MCF 10A (cell line): ENCODE measurements around the gene SLC12A5. TPM values are rescaled to one million over a fixed set of nuclear protein-coding genes. Genes with fewer than 3 reads are reported as not detected.

Experiments
- BruUV-seq: library from RNA; stranded (reverse); fragments of 400-500 nt; replicated peaks from 2 replicates; lab custom pipeline; 2021; lab: Mats Ljungman, UMichigan
- CTCF ChIA-PET: fragments of 300-600 bp; sonication (Branson Sonifier 250); formaldehyde crosslinking; extraction: SDS; loops from one replicate; lab custom pipeline; 2021; ENCODE audit warnings: antibody characterized with exemption, inconsistent platforms; lab: Yijun Ruan, JAX
- POLR2A ChIA-PET: fragments of 300-600, 350-650 bp; sonication (Branson Sonifier 250); formaldehyde crosslinking; extraction: SDS; loops from one replicate; lab custom pipeline; 2020; ENCODE audit warnings: antibody characterized with exemption, inconsistent platforms; lab: Yijun Ruan, JAX
- DNase-seq: peaks from one replicate; pipeline ENCODE4 v3.0.0-alpha.2; 2018; ENCODE audit not compliant: unreplicated experiment
- H3K27ac Mint-ChIP-seq: one replicate; pipeline ENCODE4 v1.8.0; 2022; ENCODE audit warnings: mild to moderate bottlenecking, low read depth, mixed read lengths; ENCODE audit not compliant: unreplicated experiment
- H3K27me3 Mint-ChIP-seq: one replicate; pipeline ENCODE4 v1.8.0; 2022; ENCODE audit warnings: mixed read lengths; ENCODE audit not compliant: insufficient read depth, unreplicated experiment
- H3K36me3 Mint-ChIP-seq: one replicate; pipeline ENCODE4 v1.8.0; 2022; ENCODE audit warnings: mild to moderate bottlenecking, moderate library complexity, mixed read lengths; ENCODE audit not compliant: insufficient read depth, unreplicated experiment
- H3K4me1 Mint-ChIP-seq: one replicate; pipeline ENCODE4 v1.8.0; 2022; ENCODE audit warnings: mixed read lengths; ENCODE audit not compliant: insufficient read depth, unreplicated experiment
- H3K4me3 Mint-ChIP-seq: one replicate; pipeline ENCODE4 v1.8.0; 2022; ENCODE audit warnings: mild to moderate bottlenecking, moderate library complexity, mixed read lengths; ENCODE audit not compliant: unreplicated experiment
- H3K9me3 Mint-ChIP-seq: one replicate; pipeline ENCODE4 v1.8.0; 2022; ENCODE audit warnings: mixed read lengths; ENCODE audit not compliant: unreplicated experiment
- CTCF ChIP-seq: fragments of 200-600 bp; IDR thresholded peaks from one replicate; pipeline ENCODE4 v1.8.0; 2022; ENCODE audit warnings: antibody characterized with exemption, mild to moderate bottlenecking; ENCODE audit not compliant: unreplicated experiment
- intact Hi-C: fragments of 100-400 bp; cut with micrococcal nuclease; formaldehyde crosslinking; loops from 2 replicates; pipeline ENCODE4 v1.14.1; 2022
- total RNA-seq: library from RNA; stranded (reverse); gene quantifications from 2 replicates; pipeline ENCODE4 v1.2.3, GENCODE V29; 2022

The SLC12A5 gene
- total RNA-seq, 1 experiment from 2014 or later, result 0.75 TPM

GRCh38 chr20:46085179-46085851 is 56.3 kb downstream of the SLC12A5 start:
- Mint-ChIP-seq H3K27me3 (no peaks in the 10 kb centered on the region), H3K4me3 (peak overlapping the region; percentile 17), H3K4me1 (peaks cover 34% of the 10 kb centered on the region), H3K27ac (peak overlapping the region; percentile 64), H3K9me3 (no peaks in the 10 kb centered on the region), H3K36me3 (peaks cover 11% of the 10 kb centered on the region)
- no TSS peak for BruUV-seq
- DNase-seq, result peak; percentile 61
- ChIA-PET CTCF (interaction anchor here (0.6 to 4.3 kb wide), 19 partner anchors 12 to 667 kb away, joined by 3 to 64 read pairs (median 7); no protein-coding TSS in a partner anchor), POLR2A (interaction anchor here (0.7 to 4.6 kb wide), 4 partner anchors 9 to 114 kb away, joined by 3 to 83 read pairs (median 4); partner anchors contain the start of gene ZNF335)
- intact Hi-C loops, result loop anchor here (1.0 to 5.0 kb wide), 2 partner anchors 98 to 114 kb away; no protein-coding TSS in a partner anchor
- TF ChIP-seq CTCF, result no peak

DNA sequence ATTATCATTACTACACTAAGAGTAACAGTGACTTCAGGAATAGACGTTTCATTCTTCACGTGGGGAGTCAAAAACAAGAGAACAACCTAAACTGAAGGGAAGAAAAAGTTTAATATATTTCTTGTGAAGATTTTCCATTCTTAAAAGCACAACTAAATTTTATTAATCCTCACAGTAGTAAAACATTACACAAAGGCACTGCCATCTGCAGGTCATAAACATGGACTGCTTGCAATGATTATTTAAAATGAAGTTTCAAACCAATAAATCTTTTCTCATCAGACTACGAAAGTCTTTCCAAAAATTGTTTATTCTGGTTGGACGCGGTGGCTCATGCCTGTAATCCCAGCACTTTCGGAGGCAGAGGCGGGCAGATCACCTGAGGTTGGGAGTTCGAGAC is 58.1 kb downstream of the SLC12A5 start:
- Mint-ChIP-seq H3K27ac (peak overlapping the region; percentile 85), H3K9me3 (no peaks in the 10 kb centered on the region), H3K4me1 (peaks cover 34% of the 10 kb centered on the region), H3K4me3 (peak overlapping the region; percentile 84), H3K27me3 (no peaks in the 10 kb centered on the region), H3K36me3 (peaks cover 11% of the 10 kb centered on the region)
- CTCF ChIA-PET, result interaction anchor here (0.6 to 3.9 kb wide), 16 partner anchors 9 to 324 kb away, joined by 3 to 64 read pairs (median 6); no protein-coding TSS in a partner anchor
- DNase-seq, result peak; percentile 7
- intact Hi-C loops, result loop anchor here (2.0 to 5.0 kb wide), 2 partner anchors 64 to 100 kb away; no protein-coding TSS in a partner anchor
- POLR2A ChIA-PET, result interaction anchor here (2.2 to 4.6 kb wide), 5 partner anchors 9 to 277 kb away, joined by 10 to 83 read pairs (median 20); partner anchors contain the start of genes PCIF1 and ZNF335
- no TSS peak for BruUV-seq
- peak; percentile 42 for TF ChIP-seq CTCF

DNA sequence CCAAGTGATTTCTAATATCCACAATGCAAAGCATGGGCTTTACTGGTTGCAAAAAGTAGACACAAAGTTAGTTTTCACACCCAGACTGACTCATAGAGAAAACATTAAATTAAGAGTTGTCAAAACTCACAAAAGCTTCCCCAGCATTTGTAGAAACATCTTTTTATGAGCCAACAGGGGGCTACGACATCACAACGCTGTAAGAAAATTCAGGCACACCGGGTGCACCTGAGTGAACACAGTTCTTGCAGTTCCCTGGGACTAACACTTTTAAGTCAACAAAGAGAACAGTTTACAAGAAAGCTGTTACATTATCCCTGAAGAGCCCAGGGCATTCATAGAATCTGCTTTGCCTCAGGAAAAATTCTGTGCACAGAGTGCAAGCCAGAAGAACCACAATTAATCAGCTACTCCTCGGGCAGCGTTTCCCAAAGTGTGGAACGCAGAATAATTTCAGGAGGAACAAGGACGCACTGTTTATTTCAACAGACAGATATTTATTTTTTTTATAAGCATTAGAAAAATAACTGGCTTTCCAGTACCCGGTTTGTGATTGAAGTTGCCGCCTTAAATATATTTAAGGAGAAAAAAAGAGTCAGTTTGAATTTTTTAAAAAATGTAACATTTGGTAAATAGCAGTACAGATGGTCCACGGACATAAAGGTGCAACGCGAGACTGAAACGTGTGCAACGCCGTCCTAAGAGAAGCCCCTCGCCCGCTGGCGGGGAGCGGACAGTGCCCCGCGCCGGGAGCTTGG is 59.6 kb downstream of the SLC12A5 start:
- no TSS peak for BruUV-seq
- no peak for TF ChIP-seq CTCF
- H3K27ac Mint-ChIP-seq, result peak overlapping the region; percentile 85
- DNase-seq, result peak; percentile 36
- POLR2A ChIA-PET, result interaction anchor here (0.7 to 4.6 kb wide), 24 partner anchors 11 to 752 kb away, joined by 3 to 83 read pairs (median 4); partner anchors contain the start of genes PCIF1, TP53RK, ZNF335 and ZSWIM1
- H3K36me3 Mint-ChIP-seq, result peaks cover 11% of the 10 kb centered on the region
- intact Hi-C loops, result loop anchor here (5.0 kb wide), 1 partner anchor 101 kb away; no protein-coding TSS in a partner anchor
- CTCF ChIA-PET, result interaction anchor here (0.6 to 3.9 kb wide), 23 partner anchors 10 to 477 kb away, joined by 3 to 64 read pairs (median 5); no protein-coding TSS in a partner anchor
- H3K4me1 Mint-ChIP-seq, result peaks cover 28% of the 10 kb centered on the region
- H3K27me3 Mint-ChIP-seq, result no peaks in the 10 kb centered on the region
- H3K4me3 Mint-ChIP-seq, result peak overlapping the region; percentile 84
- no peaks in the 10 kb centered on the region for H3K9me3 Mint-ChIP-seq
